ENCODE data around the gene SLC25A23.

DNA sequence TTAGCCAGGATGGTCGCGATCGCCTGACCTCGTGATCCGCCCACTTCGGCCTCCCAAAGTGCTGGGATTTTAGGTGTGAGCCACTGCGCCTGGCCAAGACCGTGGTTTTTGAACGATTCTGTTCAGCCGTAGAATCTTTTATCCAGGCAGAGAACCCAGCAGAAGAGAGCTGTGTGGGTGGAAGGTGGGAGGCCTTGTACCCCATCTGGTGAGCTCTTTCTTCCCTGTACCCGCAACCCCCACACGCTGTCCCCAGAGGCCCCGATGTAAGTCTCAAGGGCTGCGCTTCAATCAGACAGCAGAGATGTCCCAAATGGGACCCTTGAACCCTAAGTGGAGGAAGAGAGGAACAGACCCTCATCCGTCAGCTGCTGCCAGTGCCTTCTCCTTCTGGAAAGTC, 3.7 kb downstream of the SLC25A23 start:
- TF ChIP-seq EZH2 (IDR thresholded peaks at IDR 0.05; ENCODE audit: low read depth, unreplicated experiment) (no peak), JUNB (IDR thresholded peaks at IDR 0.05; ENCODE audit: unreplicated experiment) (no peak), STAT1 (IDR thresholded peaks at IDR 0.05; ENCODE audit: unreplicated experiment) (no peak), EZH2phosphoT487 (IDR thresholded peaks at IDR 0.05; ENCODE audit: unreplicated experiment) (no peak), CREB1 (CRISPR knock-in tag; IDR thresholded peaks at IDR 0.05; ENCODE audit: low read depth) (no peak), POLR2AphosphoS5 (IDR thresholded peaks at IDR 0.05; ENCODE audit: low read depth) (no peak), ZNF114 (CRISPR knock-in tag; IDR thresholded peaks at IDR 0.05) (no peak)
- TF ChIP-seq, protein P1, sequence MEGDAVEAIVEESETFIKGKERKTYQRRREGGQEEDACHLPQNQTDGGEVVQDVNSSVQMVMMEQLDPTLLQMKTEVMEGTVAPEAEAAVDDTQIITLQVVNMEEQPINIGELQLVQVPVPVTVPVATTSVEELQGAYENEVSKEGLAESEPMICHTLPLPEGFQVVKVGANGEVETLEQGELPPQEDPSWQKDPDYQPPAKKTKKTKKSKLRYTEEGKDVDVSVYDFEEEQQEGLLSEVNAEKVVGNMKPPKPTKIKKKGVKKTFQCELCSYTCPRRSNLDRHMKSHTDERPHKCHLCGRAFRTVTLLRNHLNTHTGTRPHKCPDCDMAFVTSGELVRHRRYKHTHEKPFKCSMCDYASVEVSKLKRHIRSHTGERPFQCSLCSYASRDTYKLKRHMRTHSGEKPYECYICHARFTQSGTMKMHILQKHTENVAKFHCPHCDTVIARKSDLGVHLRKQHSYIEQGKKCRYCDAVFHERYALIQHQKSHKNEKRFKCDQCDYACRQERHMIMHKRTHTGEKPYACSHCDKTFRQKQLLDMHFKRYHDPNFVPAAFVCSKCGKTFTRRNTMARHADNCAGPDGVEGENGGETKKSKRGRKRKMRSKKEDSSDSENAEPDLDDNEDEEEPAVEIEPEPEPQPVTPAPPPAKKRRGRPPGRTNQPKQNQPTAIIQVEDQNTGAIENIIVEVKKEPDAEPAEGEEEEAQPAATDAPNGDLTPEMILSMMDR (conservative IDR thresholded peaks at IDR 0.05; ENCODE audit: low read depth in 2 of 2), result no peak
- TF ChIP-seq, protein P2, sequence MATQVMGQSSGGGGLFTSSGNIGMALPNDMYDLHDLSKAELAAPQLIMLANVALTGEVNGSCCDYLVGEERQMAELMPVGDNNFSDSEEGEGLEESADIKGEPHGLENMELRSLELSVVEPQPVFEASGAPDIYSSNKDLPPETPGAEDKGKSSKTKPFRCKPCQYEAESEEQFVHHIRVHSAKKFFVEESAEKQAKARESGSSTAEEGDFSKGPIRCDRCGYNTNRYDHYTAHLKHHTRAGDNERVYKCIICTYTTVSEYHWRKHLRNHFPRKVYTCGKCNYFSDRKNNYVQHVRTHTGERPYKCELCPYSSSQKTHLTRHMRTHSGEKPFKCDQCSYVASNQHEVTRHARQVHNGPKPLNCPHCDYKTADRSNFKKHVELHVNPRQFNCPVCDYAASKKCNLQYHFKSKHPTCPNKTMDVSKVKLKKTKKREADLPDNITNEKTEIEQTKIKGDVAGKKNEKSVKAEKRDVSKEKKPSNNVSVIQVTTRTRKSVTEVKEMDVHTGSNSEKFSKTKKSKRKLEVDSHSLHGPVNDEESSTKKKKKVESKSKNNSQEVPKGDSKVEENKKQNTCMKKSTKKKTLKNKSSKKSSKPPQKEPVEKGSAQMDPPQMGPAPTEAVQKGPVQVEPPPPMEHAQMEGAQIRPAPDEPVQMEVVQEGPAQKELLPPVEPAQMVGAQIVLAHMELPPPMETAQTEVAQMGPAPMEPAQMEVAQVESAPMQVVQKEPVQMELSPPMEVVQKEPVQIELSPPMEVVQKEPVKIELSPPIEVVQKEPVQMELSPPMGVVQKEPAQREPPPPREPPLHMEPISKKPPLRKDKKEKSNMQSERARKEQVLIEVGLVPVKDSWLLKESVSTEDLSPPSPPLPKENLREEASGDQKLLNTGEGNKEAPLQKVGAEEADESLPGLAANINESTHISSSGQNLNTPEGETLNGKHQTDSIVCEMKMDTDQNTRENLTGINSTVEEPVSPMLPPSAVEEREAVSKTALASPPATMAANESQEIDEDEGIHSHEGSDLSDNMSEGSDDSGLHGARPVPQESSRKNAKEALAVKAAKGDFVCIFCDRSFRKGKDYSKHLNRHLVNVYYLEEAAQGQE (IDR thresholded peaks at IDR 0.05; ENCODE audit: unreplicated experiment), result no peak
- TF ChIP-seq, protein P3, sequence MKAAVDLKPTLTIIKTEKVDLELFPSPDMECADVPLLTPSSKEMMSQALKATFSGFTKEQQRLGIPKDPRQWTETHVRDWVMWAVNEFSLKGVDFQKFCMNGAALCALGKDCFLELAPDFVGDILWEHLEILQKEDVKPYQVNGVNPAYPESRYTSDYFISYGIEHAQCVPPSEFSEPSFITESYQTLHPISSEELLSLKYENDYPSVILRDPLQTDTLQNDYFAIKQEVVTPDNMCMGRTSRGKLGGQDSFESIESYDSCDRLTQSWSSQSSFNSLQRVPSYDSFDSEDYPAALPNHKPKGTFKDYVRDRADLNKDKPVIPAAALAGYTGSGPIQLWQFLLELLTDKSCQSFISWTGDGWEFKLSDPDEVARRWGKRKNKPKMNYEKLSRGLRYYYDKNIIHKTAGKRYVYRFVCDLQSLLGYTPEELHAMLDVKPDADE (IDR thresholded peaks at IDR 0.05), result no peak
